GM20000 (cell line): Measurements from ENCODE around the gene UBE2V1.

Experiments used
- DNase-seq: peaks from one replicate; pipeline ENCODE4 v3.0.0; 2012; ENCODE audit warnings: low spot score
- TF ChIP-seq, protein P1 (sequence below): IDR thresholded peaks from 2 replicates; pipeline ENCODE4 v1.5.1; 2012; ENCODE audit warnings: mild to moderate bottlenecking, control low read depth; ENCODE audit errors: extremely low read depth, missing control alignments

Gene UBE2V1

DNA sequence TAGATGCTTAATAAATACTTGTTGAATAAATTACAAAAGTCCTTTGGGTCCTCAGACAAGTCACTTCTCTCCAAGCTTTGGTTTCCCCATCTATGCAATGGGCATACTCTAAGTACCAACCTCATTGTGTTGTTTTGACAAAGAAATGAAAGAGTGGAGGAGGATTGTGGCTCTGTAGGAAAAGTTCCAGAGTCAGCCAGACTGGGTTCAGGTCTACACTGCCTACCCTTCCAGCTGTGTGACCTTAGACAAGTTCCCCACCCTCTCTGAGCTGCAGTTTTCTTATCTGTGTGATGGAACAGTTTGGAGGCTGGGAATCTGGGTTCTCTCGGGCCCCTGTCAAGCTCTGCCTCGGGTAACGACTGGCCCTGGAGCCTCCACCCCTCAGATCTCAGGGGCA, 76.2 kb downstream of the UBE2V1 start:
- TF ChIP-seq, protein P1, sequence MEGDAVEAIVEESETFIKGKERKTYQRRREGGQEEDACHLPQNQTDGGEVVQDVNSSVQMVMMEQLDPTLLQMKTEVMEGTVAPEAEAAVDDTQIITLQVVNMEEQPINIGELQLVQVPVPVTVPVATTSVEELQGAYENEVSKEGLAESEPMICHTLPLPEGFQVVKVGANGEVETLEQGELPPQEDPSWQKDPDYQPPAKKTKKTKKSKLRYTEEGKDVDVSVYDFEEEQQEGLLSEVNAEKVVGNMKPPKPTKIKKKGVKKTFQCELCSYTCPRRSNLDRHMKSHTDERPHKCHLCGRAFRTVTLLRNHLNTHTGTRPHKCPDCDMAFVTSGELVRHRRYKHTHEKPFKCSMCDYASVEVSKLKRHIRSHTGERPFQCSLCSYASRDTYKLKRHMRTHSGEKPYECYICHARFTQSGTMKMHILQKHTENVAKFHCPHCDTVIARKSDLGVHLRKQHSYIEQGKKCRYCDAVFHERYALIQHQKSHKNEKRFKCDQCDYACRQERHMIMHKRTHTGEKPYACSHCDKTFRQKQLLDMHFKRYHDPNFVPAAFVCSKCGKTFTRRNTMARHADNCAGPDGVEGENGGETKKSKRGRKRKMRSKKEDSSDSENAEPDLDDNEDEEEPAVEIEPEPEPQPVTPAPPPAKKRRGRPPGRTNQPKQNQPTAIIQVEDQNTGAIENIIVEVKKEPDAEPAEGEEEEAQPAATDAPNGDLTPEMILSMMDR: no peak

DNA sequence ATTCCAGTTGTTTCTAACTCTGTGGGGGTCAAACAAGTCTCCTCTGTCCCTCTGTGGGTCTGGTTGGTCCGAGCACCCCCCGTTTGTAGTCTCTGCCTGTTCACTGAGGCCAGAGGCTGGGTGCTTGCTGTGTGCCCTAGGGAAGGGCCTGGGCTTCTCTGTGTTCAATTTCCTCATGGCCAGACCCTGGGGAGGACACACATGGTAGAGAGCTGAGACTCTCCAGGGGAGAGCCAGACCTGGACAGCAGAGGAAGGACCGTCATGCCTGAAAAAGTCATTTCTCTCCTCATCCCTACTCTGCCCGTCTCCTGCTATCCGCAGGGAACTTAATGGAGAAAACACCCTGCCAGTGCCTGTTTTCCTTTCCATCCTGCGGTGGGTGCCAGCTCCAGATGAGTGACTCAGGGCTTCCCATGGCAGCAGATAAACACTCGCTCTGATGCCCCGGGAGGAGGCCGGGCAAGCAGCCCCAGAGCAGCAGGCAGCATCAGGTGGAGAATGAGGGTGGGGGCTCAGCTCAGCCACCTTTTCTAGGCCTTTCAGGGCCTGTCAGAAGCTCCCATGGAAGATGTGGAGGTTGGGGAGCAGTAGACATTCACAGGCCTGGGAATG, 78.3 kb downstream of the UBE2V1 start:
- DNase-seq: no peak
- TF ChIP-seq, protein P1: no peak

More for the DNA sequence above, 76.2 kb downstream of the UBE2V1 start:
- no peak for DNase-seq

DNA sequence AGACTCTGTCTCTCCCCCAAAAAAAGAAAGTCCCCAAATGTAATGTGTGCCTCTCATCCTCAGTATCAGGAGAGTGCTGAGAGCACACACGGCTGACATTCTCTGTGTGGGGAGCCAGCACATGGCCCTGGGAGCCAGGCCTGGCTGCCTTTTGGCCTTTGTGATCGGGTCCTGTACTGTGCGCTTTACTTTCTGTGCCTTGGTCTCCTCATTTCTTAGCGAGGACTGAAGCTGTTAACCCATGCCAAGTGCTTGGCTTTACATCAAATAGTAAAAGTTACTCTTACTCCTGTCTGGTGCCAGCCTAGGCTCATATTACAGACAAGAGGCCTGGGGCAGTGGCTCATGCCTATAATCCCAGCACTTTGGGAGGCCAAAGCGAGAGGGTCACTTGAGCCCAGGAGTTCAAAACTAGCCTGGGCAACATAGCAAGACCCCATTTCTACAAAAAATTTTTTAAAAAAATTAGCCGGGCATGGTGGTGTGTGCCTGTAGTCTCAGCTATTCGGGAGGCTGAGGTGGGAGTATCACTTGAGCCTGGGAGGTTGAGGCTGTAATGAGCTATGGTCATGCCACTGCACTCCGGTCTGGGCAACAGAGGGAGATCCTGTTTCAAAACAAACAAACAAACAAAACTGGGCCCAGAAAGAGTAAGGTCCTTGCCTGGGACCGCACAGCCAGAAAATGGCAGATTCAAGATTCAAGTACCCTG, 79.8 kb downstream of the UBE2V1 start:
- TF ChIP-seq, protein P1: no peak
- DNase-seq: no peak
